GM19240 (cell line): ENCODE data around the gene CRX.
"Not testable (repeated sequence)": the region's sequence is repeated elsewhere in the genome, so short reads cannot be mapped to it uniquely, and the experiment has no call there.

Experiments used
- DNase-seq: peaks from one replicate; pipeline ENCODE4 v3.0.0; 2011; ENCODE audit warnings: low spot score; ENCODE audit not compliant: insufficient read length

The CRX gene

GRCh38 chr19:47803671-47804070 lies 18.1 kb upstream of the CRX start:
- DNase-seq: not testable (repeated sequence)

DNA sequence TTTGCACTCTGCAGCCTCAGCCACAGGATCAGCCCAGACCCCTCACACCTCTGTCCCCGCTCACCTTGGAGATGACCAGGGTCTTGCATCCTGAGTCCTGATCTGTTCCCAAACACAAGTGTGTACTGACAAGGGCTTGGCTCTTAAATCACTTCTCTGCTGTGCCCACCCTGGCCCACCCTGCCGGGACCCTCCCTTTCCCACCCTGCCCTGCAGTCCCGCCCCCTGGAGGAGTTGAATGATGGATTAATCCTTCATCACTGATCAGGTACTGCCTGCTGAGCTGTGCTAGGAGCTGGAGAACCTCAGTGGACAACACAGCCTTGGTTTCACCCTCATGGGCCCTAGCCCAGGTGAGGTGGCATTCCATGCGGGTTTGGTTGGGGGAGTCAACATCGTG lies 17.3 kb upstream of the CRX start, which contains the start of gene TPRX1:
TPRX1 (minus strand) TSS at position 101 of the 400 bp plus-strand sequence; CDS start at position 89, 12 bp downstream.
- DNase-seq: not testable (repeated sequence)

DNA sequence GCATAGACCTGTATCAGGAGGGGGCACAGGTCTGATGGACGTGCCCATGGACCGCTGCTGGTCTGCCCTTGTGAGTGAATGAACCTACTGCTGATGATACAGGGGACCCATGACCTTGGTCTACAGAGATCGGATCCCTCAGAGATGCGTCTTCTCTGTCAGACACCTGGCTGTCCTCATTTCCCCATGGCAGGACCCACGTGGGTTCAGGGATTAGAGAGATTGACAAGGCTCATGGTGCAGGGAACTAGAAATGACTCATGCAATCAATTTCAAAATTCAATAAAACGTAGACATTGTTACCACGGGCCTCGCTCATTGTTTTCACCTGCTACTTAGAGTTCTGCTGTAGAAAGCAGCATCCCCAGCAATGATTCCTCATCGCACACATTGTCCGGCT lies 16.4 kb upstream of the CRX start:
- no peak for DNase-seq

- no peak for DNase-seq
Observed at GRCh38 chr19:47806435-47806834, 15.3 kb upstream of the CRX start.

DNA sequence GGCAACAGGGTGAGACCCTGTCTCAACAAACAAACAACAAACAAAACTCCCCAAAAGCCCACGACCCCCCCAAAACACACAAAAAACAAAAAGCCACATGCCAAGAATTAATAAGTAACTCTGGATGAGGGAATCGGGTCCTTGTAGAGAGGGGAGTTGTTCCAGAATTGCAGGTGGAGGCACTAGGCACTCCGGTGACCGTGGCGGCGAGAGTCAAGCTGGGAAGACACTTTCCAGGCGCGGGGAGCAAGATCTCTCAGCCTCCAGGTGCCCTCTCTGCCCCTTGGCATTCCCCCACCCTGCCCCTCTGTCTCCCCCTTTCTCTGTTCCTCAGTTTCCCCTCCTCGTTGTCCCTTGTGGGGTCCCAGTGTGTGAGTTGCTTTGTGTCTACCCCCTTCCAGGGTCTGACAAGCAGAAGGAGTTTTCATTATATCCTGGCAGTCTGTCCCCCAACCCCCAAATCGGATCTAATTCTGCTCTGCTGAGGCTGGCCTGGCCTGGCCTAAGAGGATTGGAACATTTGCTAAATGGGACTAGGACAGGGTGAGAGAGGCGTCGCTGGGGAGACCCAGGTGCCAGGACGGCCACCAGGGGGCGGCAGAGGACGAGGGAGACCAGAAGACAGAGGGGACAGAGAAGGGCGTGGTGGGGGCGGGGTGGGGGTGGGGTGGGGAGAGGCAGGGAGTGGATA lies 8.3 kb upstream of the CRX start:
- DNase-seq: peak; percentile 53

GRCh38 chr19:47813995-47814328 lies 7.8 kb upstream of the CRX start:
- no peak for DNase-seq

GRCh38 chr19:47816270-47816669 lies 5.5 kb upstream of the CRX start:
- not testable (repeated sequence) for DNase-seq

DNA sequence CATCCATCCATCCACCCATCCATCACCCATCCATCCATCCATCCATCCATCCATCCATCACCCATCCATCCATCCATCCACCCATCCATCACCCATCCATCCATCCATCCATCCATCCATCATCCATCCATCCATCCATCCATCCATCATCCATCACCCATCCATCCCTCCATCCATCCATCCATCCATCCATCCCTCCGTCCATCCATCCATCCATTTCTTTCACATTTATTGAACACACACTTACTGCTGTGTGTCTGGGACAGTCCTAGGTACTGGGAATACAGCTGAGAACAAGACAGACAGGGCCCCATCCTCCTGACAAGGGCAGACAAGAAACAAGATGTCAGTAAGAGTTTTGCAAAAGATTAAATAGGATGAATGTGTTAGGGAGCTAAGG lies 3.5 kb upstream of the CRX start:
- not testable (repeated sequence) for DNase-seq

GRCh38 chr19:47819858-47820257 lies 1.9 kb upstream of the CRX start:
- DNase-seq: no peak

DNA sequence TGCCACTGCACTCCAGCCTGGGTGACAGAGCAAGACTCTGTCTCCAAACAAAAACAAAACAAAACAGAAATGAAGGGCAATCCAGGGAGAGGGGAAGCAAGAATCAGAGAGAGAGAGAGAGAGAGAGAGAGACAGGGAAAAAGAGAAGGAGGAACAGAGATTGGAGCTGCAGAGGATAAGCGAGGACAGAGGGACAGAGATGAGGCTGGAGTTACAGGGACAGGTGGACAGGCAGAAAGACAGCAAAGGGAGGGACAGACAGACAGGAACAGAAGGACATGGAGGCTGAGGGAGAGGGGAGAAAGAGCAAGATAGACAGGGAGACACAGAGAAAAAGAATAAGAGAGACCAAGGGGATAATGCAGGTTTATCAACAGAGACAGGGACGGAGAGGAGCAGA lies 1.3 kb upstream of the CRX start:
- no peak for DNase-seq

DNA sequence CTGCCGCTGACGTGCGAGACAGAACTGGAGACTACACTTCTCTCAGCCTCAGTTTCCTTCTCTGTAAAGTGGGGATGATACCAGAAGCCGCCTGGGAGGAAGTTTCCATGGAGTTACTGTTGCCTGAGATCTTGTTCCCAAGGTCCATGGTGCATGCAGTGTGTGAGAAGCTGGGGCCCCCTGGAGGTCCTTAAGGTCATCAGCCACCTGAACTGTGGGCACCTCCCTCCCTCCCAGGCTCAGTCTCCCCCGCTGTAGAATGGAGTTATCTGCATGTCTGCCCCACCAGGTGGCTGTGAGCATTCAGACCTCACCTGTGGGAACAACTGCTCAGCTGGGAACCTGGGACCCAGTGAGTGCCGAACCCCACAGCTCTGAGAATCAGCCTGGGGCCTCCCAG lies 2.7 kb downstream of the CRX start:
- no peak for DNase-seq

GRCh38 chr19:47826800-47827199 lies 5.1 kb downstream of the CRX start:
- no peak for DNase-seq

DNA sequence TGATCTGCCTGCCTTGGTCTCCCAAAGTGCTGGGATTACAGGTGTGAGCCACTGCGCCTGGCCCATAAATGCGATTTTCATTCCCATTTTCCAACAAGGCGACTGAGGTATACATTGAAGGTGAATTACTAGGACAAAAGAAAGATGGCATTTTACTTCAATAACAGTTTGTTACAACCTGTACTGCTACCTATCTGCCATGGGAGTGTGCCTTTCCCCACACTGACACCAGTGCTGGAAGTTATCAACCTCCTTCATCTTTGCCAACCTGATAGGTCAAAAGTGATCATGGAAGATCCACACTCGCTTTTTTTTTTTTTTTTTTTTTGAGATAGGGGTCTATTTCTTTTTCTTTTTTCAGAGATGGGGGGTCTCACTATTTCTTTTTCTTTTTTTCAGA lies 11.0 kb downstream of the CRX start:
- no peak for DNase-seq

DNA sequence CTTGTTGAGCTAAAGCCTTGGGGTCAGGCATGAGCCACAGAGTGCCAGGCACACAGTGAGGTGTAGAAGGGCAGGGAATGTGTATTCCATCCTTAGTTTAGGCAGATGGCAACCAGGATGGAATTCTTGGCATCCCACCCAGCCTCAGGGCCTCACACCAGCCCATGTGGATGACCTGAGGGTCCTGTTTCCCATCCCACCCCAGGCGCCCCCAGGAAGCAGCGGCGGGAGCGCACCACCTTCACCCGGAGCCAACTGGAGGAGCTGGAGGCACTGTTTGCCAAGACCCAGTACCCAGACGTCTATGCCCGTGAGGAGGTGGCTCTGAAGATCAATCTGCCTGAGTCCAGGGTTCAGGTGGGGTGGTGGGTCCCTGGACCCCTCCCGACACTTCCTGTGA lies 14.3 kb downstream of the CRX start:
- DNase-seq: no peak

GRCh38 chr19:47839411-47839810 lies 17.7 kb downstream of the CRX start:
- no peak for DNase-seq

DNA sequence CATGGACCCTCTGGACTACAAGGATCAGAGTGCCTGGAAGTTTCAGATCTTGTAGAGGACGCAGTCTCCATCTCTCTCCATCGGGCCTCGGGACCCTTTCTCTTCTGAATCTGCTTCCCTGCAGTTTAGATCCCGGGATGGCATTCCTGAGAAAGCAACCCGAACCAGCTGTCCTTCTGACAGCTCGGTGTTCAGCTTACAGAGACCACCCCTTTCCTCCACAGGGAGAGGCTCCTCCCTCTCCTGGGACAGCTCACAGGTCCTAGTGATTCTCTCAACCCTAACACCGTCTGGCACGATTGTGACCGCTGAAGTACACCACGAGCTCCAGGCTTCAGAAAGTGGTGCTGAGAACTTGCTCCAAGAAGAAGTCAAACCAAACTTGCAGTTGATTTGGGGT lies 18.2 kb downstream of the CRX start:
- DNase-seq: no peak

DNA sequence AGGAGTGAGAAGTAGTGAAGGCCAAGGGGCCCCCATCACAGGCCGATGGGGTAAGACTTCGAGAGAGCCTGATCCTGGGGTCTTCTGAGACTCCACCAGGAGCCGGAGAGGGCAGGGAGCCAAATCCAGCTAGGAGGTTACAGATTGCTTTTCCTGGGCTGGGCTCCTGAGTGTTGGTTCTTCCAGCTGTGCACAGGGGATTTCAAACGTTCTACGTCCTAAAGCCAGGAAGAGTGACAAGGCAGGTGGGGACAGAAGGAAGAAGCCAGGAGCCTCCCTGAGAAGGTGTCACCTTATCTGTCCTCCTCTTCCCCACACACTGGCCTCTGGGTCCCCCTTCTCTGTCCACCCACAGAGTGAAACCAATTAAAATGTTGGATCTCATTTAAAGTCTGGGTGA lies 21.2 kb downstream of the CRX start:
- no peak for DNase-seq

- DNase-seq: no peak
Observed at GRCh38 chr19:47848425-47848822, 26.7 kb downstream of the CRX start.

GRCh38 chr19:47848823-47849473 lies 27.2 kb downstream of the CRX start:
- no peak for DNase-seq

DNA sequence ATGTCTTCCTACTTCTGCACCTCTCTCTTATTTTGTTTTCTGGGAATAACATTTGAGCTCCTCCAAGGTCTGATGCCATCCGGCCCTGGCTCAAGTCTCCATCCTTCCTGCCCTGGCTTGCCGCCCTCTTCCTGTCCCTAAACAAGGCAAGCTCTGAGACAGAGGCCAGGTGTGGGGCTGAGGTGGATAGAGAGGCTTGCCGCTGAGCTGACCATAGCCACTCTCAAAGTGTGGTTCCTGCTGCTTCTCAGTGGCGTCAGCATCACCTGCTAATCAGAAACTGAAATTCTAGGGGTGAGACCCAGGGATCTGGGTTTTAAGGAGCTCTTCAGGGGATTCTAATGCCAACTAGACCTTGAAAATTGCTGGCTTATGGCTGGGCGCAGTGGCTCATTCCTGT lies 31.3 kb downstream of the CRX start:
- no peak for DNase-seq

DNA sequence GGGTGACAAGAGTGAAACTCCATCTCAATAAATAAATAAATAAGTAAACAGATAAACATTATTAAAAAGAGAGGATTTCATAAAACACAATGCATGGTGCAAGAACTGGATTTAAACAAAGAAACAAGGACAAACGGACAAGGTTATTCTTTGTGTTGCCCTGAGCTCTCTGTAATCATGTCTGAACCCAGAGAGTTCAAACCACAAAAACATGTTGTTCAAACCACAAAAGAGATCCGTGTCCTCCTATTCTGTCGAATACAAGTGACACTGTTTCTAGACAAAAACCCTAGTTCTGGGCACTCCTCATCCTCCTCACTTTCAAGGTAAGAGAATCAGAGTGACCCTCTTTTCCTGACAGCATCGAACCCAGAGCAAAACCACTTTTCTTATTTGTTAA lies 32.7 kb downstream of the CRX start:
- no peak for DNase-seq

DNA sequence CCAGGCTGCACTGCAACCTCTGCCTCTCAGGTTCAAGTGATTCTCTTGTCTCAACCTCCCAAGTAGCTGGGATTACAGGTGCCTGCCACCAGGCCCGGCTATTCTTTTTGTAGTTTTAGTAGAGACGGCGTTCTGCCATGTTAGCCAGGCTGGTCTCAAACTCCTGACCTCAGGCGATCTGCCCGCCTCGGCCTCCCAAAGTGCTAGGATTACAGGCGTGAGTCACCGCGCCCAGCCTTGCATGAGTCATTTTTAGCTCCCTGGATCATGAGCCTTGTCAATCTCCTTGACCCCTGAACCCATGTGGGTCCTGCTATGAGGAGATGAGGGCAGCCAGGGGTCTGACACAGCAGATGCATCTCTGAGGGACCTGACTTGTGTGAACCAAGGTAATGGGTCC lies 36.5 kb downstream of the CRX start:
- DNase-seq: not testable (repeated sequence)

DNA sequence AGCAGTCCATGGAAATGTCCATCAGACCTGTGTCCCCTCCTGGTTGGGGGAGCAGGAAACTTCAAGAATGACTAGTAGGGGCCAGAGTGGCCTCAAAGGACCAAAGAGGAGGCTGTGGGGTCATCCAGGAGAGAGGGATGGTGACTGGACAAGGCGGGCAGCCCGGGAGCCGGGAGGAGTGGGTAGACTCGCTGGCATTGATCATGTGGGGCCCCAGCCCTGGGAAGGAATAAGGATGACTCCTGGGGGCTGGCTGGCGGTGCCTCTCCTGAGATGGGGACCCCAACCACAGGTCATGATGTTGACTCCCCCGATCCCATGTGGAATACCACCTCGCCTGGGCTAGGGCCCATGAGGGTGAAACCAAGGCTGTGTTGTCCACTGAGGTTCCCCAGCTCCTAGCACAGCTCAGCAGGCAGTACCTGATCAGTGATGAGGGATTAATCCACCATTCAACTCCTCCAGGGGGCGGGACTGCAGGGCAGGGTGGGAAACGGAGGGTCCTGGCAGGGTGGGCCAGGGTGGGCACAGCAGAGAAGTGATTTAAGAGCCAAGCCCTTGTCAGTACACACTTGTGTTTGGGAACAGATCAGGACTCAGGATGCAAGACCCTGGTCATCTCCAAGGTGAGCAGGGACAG lies 37.0 kb downstream of the CRX start, which contains the start of gene TPRX2:
TPRX2 (plus strand) TSS at position 590 of the 640 bp plus-strand sequence; CDS start at position 602, 12 bp downstream.
- DNase-seq: not testable (repeated sequence)
